Activated naive CD8-positive, alpha-beta T cell treated with anti-CD3 and anti-CD28 coated beads, Interleukin-2, amount 50 U/mL, for 16 hours (primary cell): ENCODE measurements around the gene ELMOD1.

Experiments used
- DNase-seq: peaks from one replicate; pipeline ENCODE4 v3.0.0-alpha.2; 2020; ENCODE audit warnings: low read depth, low spot score

ELMOD1 gene

DNA sequence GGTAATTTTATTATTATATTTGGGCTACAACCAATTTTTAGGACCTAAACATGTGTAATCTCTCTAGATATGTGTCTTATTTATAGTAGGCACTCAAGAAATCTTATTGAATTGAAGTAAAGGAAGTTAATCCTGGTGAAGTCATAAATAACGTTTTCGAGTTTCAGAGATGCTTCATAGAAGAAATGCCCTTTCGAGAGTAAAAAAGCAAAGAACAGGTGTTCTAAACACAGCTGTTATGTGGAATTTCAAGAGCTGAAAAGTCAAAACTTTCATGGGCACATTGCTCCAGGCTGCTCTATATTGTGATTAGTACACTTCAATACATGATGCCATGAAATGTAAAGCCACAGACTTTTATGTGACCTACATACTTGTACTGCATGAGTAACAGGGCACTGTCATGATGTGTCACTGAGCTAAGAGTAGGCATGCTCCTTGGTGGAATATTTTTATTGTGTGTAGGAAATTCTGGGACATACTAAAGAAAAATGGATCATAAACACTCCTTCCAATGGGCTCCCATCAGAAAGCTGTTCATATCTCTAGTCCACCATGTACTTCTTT is 7.2 kb upstream of the ELMOD1 start:
- DNase-seq = no peak

DNA sequence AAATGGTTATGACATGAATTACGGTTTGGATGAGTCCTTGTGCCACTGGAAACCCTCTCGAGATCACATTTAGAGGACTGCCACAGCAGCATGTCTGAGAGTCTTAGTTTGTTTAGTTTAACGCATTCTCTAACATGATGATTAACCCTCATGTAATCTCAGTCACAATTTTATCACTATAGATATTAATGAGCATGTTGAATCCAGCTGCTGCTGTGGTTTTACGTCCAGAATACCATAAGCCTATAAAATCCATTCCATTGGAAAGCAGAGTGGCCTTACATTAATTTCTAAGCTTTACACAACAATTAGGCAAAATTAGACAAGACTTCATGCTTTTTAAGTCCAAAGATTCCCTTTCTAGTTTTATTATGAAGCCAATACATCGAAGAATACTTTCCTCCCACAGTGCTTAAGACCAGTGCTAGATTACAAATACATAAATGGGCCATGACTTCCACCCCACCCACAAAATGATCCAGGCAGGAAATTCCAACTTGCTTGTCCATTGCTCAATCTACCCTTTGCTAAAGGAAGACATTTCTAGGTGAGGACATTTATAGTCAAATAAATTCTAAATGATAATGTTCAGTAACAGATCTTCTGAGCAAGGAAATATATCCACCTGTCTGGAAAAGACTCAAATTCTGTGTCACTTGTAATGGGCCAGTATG is 3.5 kb upstream of the ELMOD1 start:
- no peak for DNase-seq

DNA sequence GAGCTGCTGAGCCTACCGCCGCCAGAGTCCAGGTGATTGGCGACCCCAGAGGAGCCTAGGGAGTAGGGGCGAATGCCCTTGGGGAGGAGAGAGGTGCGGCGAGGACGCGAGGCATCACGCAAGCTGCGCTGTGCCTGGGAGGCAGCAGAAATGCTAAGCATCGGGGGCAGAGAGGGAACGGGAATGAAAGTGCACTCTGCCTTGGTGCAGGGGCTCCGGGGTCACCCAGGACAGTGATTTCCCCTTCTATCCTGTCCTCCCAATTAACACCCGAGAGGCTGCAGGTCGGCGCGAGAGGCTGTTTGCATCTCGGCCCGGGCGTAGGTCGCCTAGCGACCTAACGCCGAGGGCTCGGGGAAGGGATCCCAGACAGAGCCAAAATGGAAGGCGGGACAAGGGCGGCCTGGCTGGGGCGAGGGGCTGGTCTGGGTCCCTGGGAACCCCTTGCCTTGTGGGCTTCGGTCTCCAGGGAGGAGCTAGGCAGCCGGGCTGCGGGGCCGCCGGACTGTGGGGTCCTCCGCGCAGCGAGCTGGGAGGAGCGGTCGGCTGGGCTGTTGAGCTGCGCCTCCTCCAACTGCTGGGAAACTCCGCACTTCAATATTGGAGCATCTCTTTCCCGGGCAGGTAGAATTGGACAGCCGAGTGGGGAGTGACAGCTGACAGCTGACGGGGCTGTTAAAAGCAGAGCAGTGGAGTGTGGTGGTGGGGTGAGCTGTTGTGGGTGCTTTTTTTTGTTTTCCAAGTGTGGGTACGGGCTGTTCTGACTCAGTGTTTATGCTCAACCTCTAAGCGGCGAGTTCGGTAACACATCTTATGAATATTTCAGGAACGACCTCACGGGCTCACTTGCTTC is 657 bp downstream of the ELMOD1 start:
- DNase-seq = no peak

DNA sequence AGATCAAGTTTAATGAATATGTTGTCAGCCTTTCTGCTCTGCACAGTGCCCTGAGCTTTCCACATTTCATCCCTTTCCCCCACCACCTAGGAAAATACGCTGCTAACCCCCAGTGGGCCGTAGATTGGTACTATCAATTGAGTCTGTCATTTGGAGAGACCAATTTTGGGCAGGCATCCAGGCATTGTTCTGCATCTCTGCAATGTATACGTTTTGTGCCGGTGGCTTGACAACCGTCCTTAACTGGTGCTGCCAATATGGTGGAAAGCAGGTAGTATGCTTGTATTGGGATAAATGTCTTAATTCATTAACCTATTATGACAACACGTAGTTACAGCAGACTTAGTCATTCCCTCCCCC is 1.3 kb downstream of the ELMOD1 start:
- no peak for DNase-seq

DNA sequence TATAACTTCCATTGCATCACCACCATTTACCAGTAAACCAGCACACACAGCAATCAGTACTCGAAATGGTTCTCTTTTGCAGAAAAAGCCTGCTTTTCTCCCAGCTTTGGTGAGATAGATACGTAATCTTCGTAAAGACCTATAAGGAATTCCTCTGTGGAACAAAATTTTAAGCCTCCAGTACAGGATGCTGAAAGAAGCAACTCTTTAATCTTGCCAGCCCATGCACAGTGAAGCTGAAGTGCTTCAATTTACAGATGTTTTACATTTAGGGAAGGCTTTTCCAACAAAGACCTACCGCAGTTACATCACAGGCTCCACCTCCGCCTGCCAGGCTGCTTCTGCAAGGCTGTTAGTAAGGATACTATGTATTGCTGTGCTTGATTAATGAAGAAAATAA is 1.9 kb downstream of the ELMOD1 start:
- no peak for DNase-seq

- DNase-seq = no peak
Measured at GRCh38 chr11:107593951-107594350, 3.0 kb downstream of the ELMOD1 start.

- no peak for DNase-seq
Measured at GRCh38 chr11:107594736-107595135, 3.8 kb downstream of the ELMOD1 start.

DNA sequence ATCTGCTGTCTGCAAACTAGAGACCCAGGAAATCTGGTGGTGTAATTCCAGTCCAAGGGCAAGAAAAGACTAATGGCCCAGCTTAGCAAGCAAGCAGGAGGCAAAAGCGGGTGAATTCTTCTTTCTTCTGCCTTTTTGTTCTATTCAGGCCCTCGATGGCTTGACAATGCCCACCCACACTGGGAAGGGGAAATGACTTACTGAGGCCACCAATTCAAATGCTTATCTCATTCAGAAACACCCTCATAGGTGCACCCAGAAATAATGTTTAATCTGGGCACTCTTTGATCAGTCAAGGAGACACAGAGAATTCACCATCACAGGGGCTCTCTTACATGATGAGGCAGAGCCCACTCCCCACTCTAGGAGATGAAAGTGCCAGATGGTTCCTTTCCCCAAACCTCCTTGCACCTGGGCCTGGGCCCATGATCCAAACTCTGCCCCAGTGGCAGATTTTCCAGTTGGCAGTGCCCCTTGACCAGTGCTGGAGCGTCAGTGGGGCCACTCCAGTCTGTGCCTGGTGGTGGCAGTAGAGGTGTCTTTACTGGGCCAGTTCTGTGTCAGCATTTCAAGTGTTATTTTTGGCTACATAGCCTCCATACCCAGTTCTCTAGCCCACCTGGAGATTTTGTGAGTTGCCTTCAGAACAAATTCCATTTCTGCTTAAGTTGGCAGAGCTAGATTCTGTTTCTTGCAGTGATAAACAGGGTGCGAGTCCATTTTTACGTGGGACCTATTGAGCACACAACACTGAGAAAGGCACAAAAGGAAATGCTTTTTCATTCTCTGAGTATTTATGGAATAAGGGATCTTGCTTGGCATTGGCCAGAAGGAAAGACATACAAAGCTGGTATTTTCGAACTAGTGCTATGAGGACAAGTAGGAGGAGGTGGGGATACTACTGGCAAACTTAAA is 7.5 kb downstream of the ELMOD1 start:
- DNase-seq = no peak

DNA sequence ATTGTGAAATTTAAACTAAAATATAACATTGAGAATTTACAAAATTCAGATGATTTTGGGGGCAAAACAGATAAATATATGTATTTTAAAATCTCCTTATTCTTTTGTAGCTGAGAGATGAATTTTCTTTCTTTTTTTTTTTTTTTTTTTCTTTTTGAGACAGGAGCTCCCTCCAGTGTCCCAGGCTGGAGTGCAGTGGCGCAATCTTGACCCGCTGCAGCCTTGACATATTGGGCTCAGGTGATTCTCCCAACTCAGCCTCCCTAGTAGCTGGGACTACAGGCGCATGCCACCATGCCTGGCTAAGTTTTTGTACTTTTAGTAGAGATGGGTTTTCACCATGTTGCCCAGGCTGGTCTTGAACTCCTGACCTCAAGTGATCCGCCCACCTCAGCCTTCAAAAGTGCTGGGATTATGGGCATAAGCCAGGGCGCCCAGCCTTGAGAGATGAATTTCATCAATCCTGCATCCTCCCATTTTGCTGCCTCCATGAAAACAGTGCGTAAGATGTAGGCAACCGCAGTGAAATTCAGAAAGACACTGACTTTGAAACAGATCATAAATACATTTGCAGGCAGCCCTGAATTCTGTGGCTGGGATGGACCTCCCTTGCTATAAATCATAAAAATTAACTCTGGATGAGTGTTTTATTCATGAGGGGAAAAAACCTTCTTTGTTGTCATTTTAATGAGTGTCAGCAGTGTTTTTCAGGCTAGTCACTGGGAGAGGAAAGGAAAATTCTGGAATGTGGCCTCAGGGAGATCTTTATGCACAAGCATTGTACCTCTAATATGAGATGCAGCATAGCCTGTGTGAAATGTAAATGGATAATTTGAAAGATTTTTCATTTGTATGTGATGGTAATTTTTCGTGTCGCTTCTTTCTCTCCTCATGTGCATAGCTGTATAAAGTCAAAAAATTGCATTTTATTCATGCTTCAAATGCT is 14.4 kb downstream of the ELMOD1 start:
- DNase-seq = no peak

DNA sequence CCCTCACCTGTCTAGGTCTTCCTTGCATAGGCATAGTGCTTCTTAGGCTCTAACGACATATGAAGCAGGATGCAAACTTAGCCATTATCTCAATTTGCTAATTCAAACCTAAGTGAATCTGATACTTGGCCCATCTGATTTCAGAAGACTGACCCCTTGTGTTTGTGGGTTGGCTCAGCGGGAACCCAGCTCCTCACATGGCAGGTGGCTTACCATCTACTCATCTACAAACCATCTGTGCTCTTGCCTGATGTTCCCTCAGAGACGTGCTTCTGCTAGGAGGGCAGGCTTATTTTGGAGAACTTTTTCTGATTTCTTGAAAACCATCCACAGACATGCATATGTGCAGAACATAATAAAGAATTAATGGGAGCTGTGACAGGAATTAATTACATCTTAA is 15.2 kb downstream of the ELMOD1 start:
- DNase-seq = no peak

GRCh38 chr11:107608809-107609208 is 17.9 kb downstream of the ELMOD1 start:
- DNase-seq = no peak

DNA sequence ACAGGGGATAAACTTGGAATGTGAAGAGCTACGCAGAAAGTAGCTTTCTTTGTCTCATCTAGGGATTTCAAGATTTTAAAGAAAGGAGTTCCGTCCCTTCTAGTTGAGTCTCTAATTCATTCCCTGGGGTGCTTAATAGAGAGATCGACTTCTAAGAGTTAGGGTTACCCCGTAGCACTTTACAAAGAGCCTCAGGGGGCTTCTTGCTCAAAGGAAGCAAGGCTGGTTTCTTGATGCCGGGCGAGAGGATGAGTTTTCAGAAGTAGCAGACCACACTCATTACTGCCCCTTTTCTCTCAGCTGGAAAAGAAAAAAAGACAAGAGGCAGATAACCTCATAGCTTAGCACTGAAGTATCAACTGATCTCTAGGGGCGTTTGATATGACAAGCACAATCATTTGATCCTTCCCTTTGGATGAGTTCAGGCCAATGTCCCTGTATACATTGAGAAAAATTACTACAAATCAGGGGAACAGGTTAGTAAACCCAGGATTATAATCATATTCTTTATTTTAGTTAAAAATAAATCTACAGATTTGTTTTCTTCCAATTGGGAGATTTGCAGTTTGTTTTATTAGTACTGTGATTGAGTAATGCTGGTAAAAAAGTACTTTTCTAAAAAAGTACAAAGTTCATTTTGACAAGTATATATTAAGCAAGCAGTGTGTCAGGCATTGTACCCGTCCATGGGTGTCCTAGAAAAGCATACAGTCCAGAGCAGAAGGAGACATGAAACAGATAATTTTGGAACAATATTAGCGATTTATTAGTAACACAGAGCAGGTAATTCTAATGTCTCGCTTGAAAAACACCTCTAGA is 18.7 kb downstream of the ELMOD1 start:
- no peak for DNase-seq

GRCh38 chr11:107612445-107612844 is 21.5 kb downstream of the ELMOD1 start:
- no peak for DNase-seq

- DNase-seq = no peak
Measured at GRCh38 chr11:107619926-107620325, 29.0 kb downstream of the ELMOD1 start.

DNA sequence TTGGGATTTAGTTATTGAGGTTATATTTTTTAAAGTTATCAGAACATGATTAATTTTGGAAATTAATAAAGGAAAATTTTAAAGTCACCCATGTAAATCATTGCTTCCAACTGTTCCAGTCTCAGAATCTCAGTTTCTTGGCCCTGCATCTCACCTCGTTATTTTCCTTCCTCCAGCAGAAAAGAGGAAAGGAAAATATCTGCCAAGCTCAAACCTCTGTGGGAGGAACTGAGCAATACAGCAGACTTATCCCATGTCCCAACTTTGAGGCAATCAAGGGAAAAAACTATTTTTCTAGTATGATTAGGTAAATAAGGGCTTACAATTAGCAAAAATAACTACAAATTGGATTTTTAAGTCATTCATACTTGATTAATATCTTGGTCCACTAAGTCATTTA is 30.1 kb downstream of the ELMOD1 start:
- no peak for DNase-seq

DNA sequence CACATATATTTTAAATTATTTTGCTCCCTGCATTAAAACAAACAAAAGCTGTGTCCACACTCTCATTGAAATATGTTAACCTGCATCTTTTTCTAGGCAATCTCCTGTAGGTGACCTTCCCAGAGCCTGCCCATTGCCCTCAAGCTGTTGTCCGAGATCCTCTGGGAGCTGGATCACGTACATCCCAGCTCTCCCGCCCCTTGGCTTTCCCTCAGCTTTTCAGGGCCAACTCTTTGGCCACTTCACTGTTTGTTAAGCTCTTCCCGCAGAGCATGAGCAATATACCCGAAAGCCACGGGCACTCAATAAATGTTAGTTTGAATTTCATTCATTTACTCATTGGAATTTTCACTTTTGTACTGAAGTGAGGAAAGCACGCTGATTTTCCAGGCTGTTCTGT is 32.2 kb downstream of the ELMOD1 start:
- DNase-seq = no peak

DNA sequence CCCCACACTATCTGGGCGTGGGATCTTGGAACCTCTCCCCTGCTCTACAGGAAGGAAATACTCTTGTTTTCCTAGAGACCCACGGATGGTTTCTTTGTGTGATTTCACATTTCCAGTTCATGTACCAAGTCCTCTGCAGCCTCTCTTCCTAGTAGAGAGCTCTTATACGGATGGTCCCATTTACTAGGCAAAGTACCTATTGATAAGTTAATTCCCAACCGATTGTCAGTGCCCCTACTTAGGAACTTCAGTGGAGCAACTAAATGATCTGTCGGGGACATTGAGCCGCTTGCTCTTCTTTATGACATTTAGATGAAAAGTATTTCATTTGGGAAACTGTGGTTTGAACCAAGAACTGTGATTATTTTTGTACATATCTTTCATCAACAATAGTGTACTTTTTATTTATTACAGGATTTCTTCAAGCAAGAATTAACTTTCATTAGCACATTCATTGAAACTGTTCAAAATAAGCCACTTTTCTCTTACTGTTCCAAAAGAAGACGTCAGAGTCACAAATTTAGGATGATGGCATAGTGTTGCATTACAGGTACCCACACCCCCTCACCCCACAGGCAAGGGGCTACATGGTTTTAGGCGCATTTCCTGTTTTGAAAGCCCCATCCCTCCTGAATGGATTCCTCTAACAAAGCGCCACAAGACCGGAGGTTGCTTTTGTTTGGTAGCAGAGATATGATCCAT is 34.2 kb downstream of the ELMOD1 start:
- DNase-seq = no peak

DNA sequence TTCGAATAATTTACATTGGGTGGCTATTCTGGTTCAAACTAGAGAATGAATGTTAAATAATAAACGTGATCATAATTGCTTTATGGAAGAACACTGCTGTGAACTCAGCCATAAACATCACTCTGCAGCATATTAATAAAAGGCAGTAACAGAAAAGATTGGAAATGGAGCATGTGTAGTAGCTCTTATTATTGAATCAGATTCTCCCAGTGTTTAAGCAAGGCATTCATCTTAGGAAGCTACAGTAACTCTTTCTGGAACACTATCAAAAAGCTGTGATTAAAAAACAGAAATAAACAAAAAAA is 34.7 kb downstream of the ELMOD1 start:
- DNase-seq = no peak

DNA sequence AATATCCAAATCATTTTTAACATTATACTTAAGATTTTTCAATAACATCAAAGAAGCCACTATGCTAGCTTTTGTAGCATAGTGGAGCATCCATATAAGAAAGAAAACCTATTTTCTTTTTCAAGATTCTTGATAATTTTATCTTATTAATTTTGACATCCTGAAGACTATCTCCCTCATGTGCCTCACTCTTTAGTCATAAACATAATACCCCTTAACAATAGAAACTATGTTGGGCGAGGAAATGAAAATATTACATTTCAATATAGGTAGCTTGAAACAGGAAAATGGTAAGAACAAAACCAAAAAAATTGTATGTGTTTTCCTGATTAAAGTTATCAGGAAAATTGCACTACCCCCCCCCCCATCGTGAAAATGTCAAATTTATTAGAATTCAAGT is 40.1 kb downstream of the ELMOD1 start:
- DNase-seq = no peak

DNA sequence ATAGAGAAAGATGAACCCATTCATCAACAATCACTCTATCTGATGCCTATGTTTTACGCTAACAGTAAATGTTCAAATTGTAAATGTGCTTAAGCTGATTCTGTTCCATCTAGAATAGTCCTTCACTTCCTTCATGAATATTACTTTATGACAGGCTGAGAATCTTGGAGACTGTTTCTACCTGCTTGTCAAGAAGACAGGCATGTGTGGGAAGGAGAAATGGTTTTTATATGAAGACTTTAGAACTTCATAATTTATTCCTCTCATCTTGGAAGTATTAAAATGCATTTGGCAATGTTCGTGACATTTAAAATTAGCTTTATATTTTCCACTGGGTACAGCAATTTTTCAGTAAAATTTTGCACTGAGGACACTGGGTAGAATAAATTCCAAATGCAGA is 41.0 kb downstream of the ELMOD1 start:
- DNase-seq = no peak
